Trophoblast cell (in vitro differentiated cells and primary cell): ENCODE data around the gene STRN.
"Not testable (repeated sequence)": the region's sequence is repeated elsewhere in the genome, so short reads cannot be mapped to it uniquely, and the experiment has no call there.

Source experiments
- DNase-seq, 2 donors: peaks; one replicate each; pipeline ENCODE4 v3.0.0-alpha.2; 2016
- H2AFZ ChIP-seq: 2 replicates; pipeline ENCODE4 v1.6.1; 2013; ENCODE audit warnings: low read length, moderate library complexity, mild to moderate bottlenecking; ENCODE audit not compliant: insufficient read depth, poor library complexity
- H2AK5ac ChIP-seq: 2 replicates; pipeline ENCODE4 v1.6.1; 2013; ENCODE audit warnings: mild to moderate bottlenecking, low read length
- H2BK120ac ChIP-seq: 2 replicates; pipeline ENCODE4 v1.6.1; 2013; ENCODE audit warnings: low read length, mild to moderate bottlenecking, moderate library complexity; ENCODE audit not compliant: insufficient read depth, poor library complexity
- H2BK12ac ChIP-seq: 2 replicates; pipeline ENCODE4 v1.6.1; 2013; ENCODE audit warnings: mild to moderate bottlenecking, low read length, moderate library complexity
- H2BK5ac ChIP-seq: 2 replicates; pipeline ENCODE4 v1.6.1; 2013; ENCODE audit warnings: low read length, low read depth, moderate library complexity, mild to moderate bottlenecking; ENCODE audit not compliant: poor library complexity
- H3K14ac ChIP-seq: 2 replicates; pipeline ENCODE4 v1.6.1; 2013; ENCODE audit warnings: mild to moderate bottlenecking, low read length
- H3K18ac ChIP-seq: 2 replicates; pipeline ENCODE4 v1.6.1; 2013; ENCODE audit warnings: mild to moderate bottlenecking, low read length
- H3K23ac ChIP-seq: 2 replicates; pipeline ENCODE4 v1.6.1; 2013; ENCODE audit warnings: low read length
- H3K27ac ChIP-seq: 2 replicates; pipeline ENCODE4 v1.5.1; 2013; ENCODE audit warnings: low read depth, mild to moderate bottlenecking, inconsistent platforms, low read length, moderate library complexity
- H3K27me3 ChIP-seq: 2 replicates; pipeline ENCODE4 v1.6.1; 2013; ENCODE audit warnings: inconsistent platforms, mild to moderate bottlenecking, low read length, moderate library complexity; ENCODE audit not compliant: insufficient read depth
- H3K36me3 ChIP-seq, 2 experiments: 1 replicate in 1 of 2; 2 replicates in 1 of 2; pipeline ENCODE4 v1.6.1; 2013; ENCODE audit warnings: low read length in 2 of 2, mild to moderate bottlenecking in 2 of 2, moderate library complexity in 1 of 2; ENCODE audit not compliant: insufficient read depth in 2 of 2, control insufficient read depth in 1 of 2
- H3K4ac ChIP-seq: 2 replicates; pipeline ENCODE4 v1.6.1; 2013; ENCODE audit warnings: low read depth, mild to moderate bottlenecking, low read length, moderate library complexity
- H3K4me1 ChIP-seq, 2 experiments: 1 replicate in 1 of 2; 2 replicates in 1 of 2; pipeline ENCODE4 v1.6.1; 2013; ENCODE audit warnings: low read length in 2 of 2, mild to moderate bottlenecking in 2 of 2, moderate library complexity in 1 of 2; ENCODE audit not compliant: insufficient read depth in 2 of 2, control insufficient read depth in 1 of 2
- H3K4me2 ChIP-seq: 2 replicates; pipeline ENCODE4 v1.6.1; 2013; ENCODE audit warnings: inconsistent platforms, mild to moderate bottlenecking, low read length, moderate library complexity
- H3K4me3 ChIP-seq: 2 replicates; pipeline ENCODE4 v1.5.1; 2013; ENCODE audit warnings: mild to moderate bottlenecking, low read depth, low read length, inconsistent platforms
- H3K79me1 ChIP-seq: one replicate; pipeline ENCODE4 v1.6.1; 2013; ENCODE audit warnings: low read length
- H3K79me2 ChIP-seq: 2 replicates; pipeline ENCODE4 v1.6.1; 2013; ENCODE audit warnings: low read length, mild to moderate bottlenecking; ENCODE audit not compliant: control insufficient read depth, insufficient read depth, poor library complexity
- H3K9ac ChIP-seq: 2 replicates; pipeline ENCODE4 v1.6.1; 2013; ENCODE audit warnings: mild to moderate bottlenecking, low read length
- H3K9me3 ChIP-seq: 2 replicates; pipeline ENCODE4 v1.6.1; 2013; ENCODE audit warnings: low read depth, mild to moderate bottlenecking, control low read depth, inconsistent platforms, low read length; ENCODE audit not compliant: insufficient read depth
- H4K12ac ChIP-seq: 2 replicates; pipeline ENCODE4 v1.6.1; 2013; ENCODE audit warnings: low read depth, mild to moderate bottlenecking, low read length, moderate library complexity
- H4K8ac ChIP-seq: 2 replicates; pipeline ENCODE4 v1.6.1; 2013; ENCODE audit warnings: low read depth, mild to moderate bottlenecking, low read length, moderate library complexity
- H4K91ac ChIP-seq: one replicate; pipeline ENCODE4 v1.6.1; 2013; ENCODE audit warnings: low read depth, mild to moderate bottlenecking, low read length, moderate library complexity
- WGBS: extraction: QIAGEN DNeasy Blood & Tissue Kit; methylation state at CpG from one replicate; pipeline ENCODE4 v1.1.7; 2013; ENCODE audit warnings: missing lambda C conversion rate; ENCODE audit not compliant: insufficient read length, insufficient coverage; ENCODE audit errors: extremely low coverage; 5-methylcytosine and 5-hydroxymethylcytosine counted together

Gene STRN

GRCh38 chr2:36922629-36923028, 43.7 kb downstream of the STRN start:
- H2AFZ ChIP-seq, H4K12ac ChIP-seq, H3K18ac ChIP-seq, H3K79me1 ChIP-seq, H3K4me3 ChIP-seq, DNase-seq, H3K14ac ChIP-seq, H4K8ac ChIP-seq, H3K9me3 ChIP-seq, H3K36me3 ChIP-seq, H2BK5ac ChIP-seq, H2BK12ac ChIP-seq, H4K91ac ChIP-seq, H3K79me2 ChIP-seq, H3K23ac ChIP-seq, H2BK120ac ChIP-seq, H3K27me3 ChIP-seq, H3K27ac ChIP-seq, H3K9ac ChIP-seq, H3K4me1 ChIP-seq, H2AK5ac ChIP-seq, H3K4ac ChIP-seq, H3K4me2 ChIP-seq: not testable (repeated sequence)
- no CpG with 5 or more reads among the region's 10 CpGs for WGBS

GRCh38 chr2:36921984-36922383, 44.4 kb downstream of the STRN start:
- Histone ChIP-seq H3K79me2 (no peaks in the 10 kb centered on the region), H4K91ac (no peak overlapping the region), H2AK5ac (no peak overlapping the region), H2AFZ (no peak overlapping the region), H3K9ac (no peak overlapping the region), H4K12ac (no peak overlapping the region), H3K4me2 (no peak overlapping the region), H2BK12ac (no peak overlapping the region), H2BK120ac (no peak overlapping the region), H3K23ac (no peak overlapping the region), H2BK5ac (no peak overlapping the region), H3K27ac (no peak overlapping the region), H3K27me3 (no peaks in the 10 kb centered on the region), H3K4me1 (no peaks in the 10 kb centered on the region), H4K8ac (no peak overlapping the region), H3K9me3 (no peaks in the 10 kb centered on the region), H3K4ac (no peak overlapping the region), H3K18ac (no peak overlapping the region), H3K4me3 (no peak overlapping the region), H3K14ac (no peak overlapping the region), H3K79me1 (no peaks in the 10 kb centered on the region), H3K36me3 (peaks cover 0 to 4% of the 10 kb centered on the region in 2 experiments)
- peak in 1 of 2 donors; percentile 12 for DNase-seq
- no CpG with 5 or more reads among the region's 3 CpGs for WGBS

- Histone ChIP-seq H3K27ac (peak overlapping the region; percentile 83), H3K23ac (no peak overlapping the region)
Observed at GRCh38 chr2:36919041-36919837, 47.1 kb downstream of the STRN start.

GRCh38 chr2:36918307-36918706, 48.0 kb downstream of the STRN start:
- Histone ChIP-seq H3K14ac (no peak overlapping the region), H2BK120ac (no peak overlapping the region), H4K8ac (no peak overlapping the region), H3K4me1 (no peaks in the 10 kb centered on the region), H3K27me3 (no peaks in the 10 kb centered on the region), H3K36me3 (no peaks in the 10 kb centered on the region), H2AFZ (no peak overlapping the region), H4K12ac (no peak overlapping the region), H4K91ac (no peak overlapping the region), H3K79me2 (no peaks in the 10 kb centered on the region), H3K9me3 (no peaks in the 10 kb centered on the region), H3K4me2 (no peak overlapping the region), H3K4me3 (no peak overlapping the region), H2BK12ac (no peak overlapping the region), H3K18ac (no peak overlapping the region), H3K4ac (no peak overlapping the region), H2BK5ac (no peak overlapping the region), H3K9ac (no peak overlapping the region), H2AK5ac (no peak overlapping the region), H3K79me1 (no peaks in the 10 kb centered on the region), H3K23ac (no peak overlapping the region), H3K27ac (no peak overlapping the region)
- DNase-seq, result no peak

More at GRCh38 chr2:36919041-36919837, 47.1 kb downstream of the STRN start:
- Histone ChIP-seq H3K14ac (no peak overlapping the region), H2BK120ac (no peak overlapping the region), H3K79me2 (no peaks in the 10 kb centered on the region), H4K12ac (no peak overlapping the region), H2AFZ (no peak overlapping the region), H4K91ac (no peak overlapping the region), H3K9me3 (no peaks in the 10 kb centered on the region), H3K27me3 (no peaks in the 10 kb centered on the region), H3K4me3 (no peak overlapping the region), H2BK12ac (no peak overlapping the region), H3K9ac (no peak overlapping the region), H3K4me1 (no peaks in the 10 kb centered on the region), H3K18ac (no peak overlapping the region), H3K4ac (no peak overlapping the region), H3K79me1 (no peaks in the 10 kb centered on the region), H4K8ac (no peak overlapping the region), H3K36me3 (no peaks in the 10 kb centered on the region), H2AK5ac (no peak overlapping the region), H2BK5ac (no peak overlapping the region), H3K4me2 (peak overlapping the region; percentile 18)
- WGBS, result no CpG with 5 or more reads among the region's 7 CpGs
- DNase-seq, result peak; percentile 63 to 86
